GM23338 (cell line): Measurements from ENCODE around the gene TMEM106A. TPM values are rescaled to one million over a fixed set of nuclear protein-coding genes. Genes with fewer than 3 reads are reported as not detected.

Source experiments
- ATAC-seq: fragments of 200-7000 bp; cut with Tn5 transposase; 3 replicates; pipeline ENCODE4 v1.9.1; 2020
- DNase-seq: peaks from one replicate; pipeline ENCODE4 v3.0.0-alpha.2; 2015; ENCODE audit warnings: low spot score
- H2AFZ ChIP-seq: fragments of 200-600 bp; sonication (generic); 2 replicates; pipeline ENCODE4 v1.8.0; 2016; ENCODE audit warnings: antibody characterized with exemption, mild to moderate bottlenecking, moderate library complexity
- H3F3A ChIP-seq: fragments of 200-600 bp; sonication (generic); replicated peaks from 2 replicates; pipeline ENCODE4 v1.8.0; 2017; ENCODE audit warnings: antibody characterized with exemption, mixed run types, low read depth
- H3K27ac ChIP-seq: fragments of 200-600 bp; sonication (generic); 2 replicates; pipeline ENCODE4 v1.6.1; 2016; ENCODE audit warnings: low read depth
- H3K27me3 ChIP-seq: fragments of 200-600 bp; sonication (generic); 2 replicates; pipeline ENCODE4 v1.8.0; 2016; ENCODE audit warnings: mild to moderate bottlenecking, mixed run types, moderate library complexity; ENCODE audit not compliant: insufficient read depth
- H3K36me3 ChIP-seq: fragments of 200-600 bp; sonication (generic); 2 replicates; pipeline ENCODE4 v1.8.0; 2016; ENCODE audit warnings: mild to moderate bottlenecking; ENCODE audit not compliant: insufficient read depth
- H3K4me1 ChIP-seq: fragments of 200-600 bp; sonication (generic); 2 replicates; pipeline ENCODE4 v1.8.0; 2016; ENCODE audit warnings: mild to moderate bottlenecking, moderate library complexity; ENCODE audit not compliant: insufficient read depth
- H3K4me2 ChIP-seq: fragments of 200-600 bp; sonication (generic); 2 replicates; pipeline ENCODE4 v1.7.1; 2017; ENCODE audit warnings: mixed run types
- H3K4me3 ChIP-seq: fragments of 200-600 bp; sonication (generic); 2 replicates; pipeline ENCODE4 v1.6.1; 2016; ENCODE audit warnings: mixed run types
- H3K79me2 ChIP-seq: fragments of 200-600 bp; sonication (generic); replicated peaks from 2 replicates; pipeline ENCODE4 v1.8.0; 2017; ENCODE audit warnings: mild to moderate bottlenecking; ENCODE audit not compliant: insufficient read depth
- H3K9me2 ChIP-seq: fragments of 200-600 bp; sonication (generic); 2 replicates; pipeline ENCODE4 v1.8.0; 2017; ENCODE audit not compliant: insufficient read depth
- H4K20me1 ChIP-seq: fragments of 200-600 bp; sonication (generic); replicated peaks from 2 replicates; pipeline ENCODE4 v1.8.0; 2017; ENCODE audit warnings: mild to moderate bottlenecking; ENCODE audit not compliant: insufficient read depth
- H3K27ac Mint-ChIP-seq: 2 replicates; pipeline ENCODE4 v1.8.0; 2020; ENCODE audit warnings: inconsistent platforms, mild to moderate bottlenecking, moderate library complexity, mixed read lengths
- H3K27me3 Mint-ChIP-seq: 3 replicates; pipeline ENCODE4 v1.8.0; 2022; ENCODE audit warnings: low read depth, mild to moderate bottlenecking, moderate library complexity, mixed read lengths, inconsistent platforms; ENCODE audit not compliant: insufficient read depth, poor library complexity
- H3K36me3 Mint-ChIP-seq: 3 replicates; pipeline ENCODE4 v1.8.0; 2021; ENCODE audit warnings: low read depth, mild to moderate bottlenecking, inconsistent platforms, moderate library complexity, mixed read lengths
- H3K4me1 Mint-ChIP-seq: 3 replicates; pipeline ENCODE4 v1.8.0; 2020; ENCODE audit warnings: mild to moderate bottlenecking, inconsistent platforms, mixed read lengths
- H3K4me3 Mint-ChIP-seq: 3 replicates; pipeline ENCODE4 v1.8.0; 2021; ENCODE audit warnings: moderate library complexity, mild to moderate bottlenecking, inconsistent platforms, mixed read lengths
- H3K9me3 Mint-ChIP-seq: 3 replicates; pipeline ENCODE4 v1.8.0; 2020; ENCODE audit warnings: moderate library complexity, mild to moderate bottlenecking, inconsistent platforms, mixed read lengths
- CREB1 ChIP-seq: fragments of 250-450 bp; sonication (Bioruptor Pico); IDR thresholded peaks from 2 replicates; pipeline ENCODE4 v1.5.0; 2020; ENCODE audit warnings: low read depth, mild to moderate bottlenecking, moderate library complexity
- STAT1 ChIP-seq: IDR thresholded peaks from one replicate; pipeline ENCODE4 v1.6.1; 2016; ENCODE audit warnings: antibody characterized with exemption; ENCODE audit not compliant: unreplicated experiment
- ZNF114 ChIP-seq: fragments of 250-450 bp; sonication (Bioruptor Pico); IDR thresholded peaks from 2 replicates; pipeline ENCODE4 v1.5.0; 2020; ENCODE audit warnings: mild to moderate bottlenecking, moderate library complexity
- polyA plus RNA-seq: library from polyadenylated mRNA; unstranded; fragments of >200 nt; fragmentation: Nextera tagmentation; extraction: Ambion mirVana; gene quantifications from 2 replicates; pipeline ENCODE4 v1.2.1, GENCODE V29; 2016
- total RNA-seq: library from RNA; depleted of rRNA; stranded (reverse); fragments of >200 nt; shearing (Covaris generic); gene quantifications from 2 replicates; pipeline ENCODE4 v1.2.3, GENCODE V29; 2014
- TF ChIP-seq, protein P1 (sequence below), 2 experiments: fragments of 200-600 bp in 1 of 2; sonication (generic) in 1 of 2; conservative IDR thresholded peaks; 2 replicates each; pipeline versions ENCODE4 v1.5.1 to v1.6.1; 2016 to 2017; ENCODE audit warnings: antibody characterized with exemption in 2 of 2, low read depth in 2 of 2, mild to moderate bottlenecking in 2 of 2, moderate library complexity in 1 of 2
- TF ChIP-seq, protein P2 (sequence below): fragments of 250-450 bp; sonication (Bioruptor Pico); IDR thresholded peaks from 2 replicates; pipeline ENCODE4 v1.5.0; 2020; ENCODE audit warnings: mild to moderate bottlenecking, moderate library complexity
- TF ChIP-seq, protein P3 (sequence below): IDR thresholded peaks from one replicate; pipeline ENCODE4 v1.6.1; 2018; ENCODE audit warnings: antibody characterized with exemption; ENCODE audit not compliant: unreplicated experiment

The TMEM106A gene
- total and polyA plus RNA-seq, 2 experiments from 2014 or later: 1.1 to 1.5 TPM

DNA sequence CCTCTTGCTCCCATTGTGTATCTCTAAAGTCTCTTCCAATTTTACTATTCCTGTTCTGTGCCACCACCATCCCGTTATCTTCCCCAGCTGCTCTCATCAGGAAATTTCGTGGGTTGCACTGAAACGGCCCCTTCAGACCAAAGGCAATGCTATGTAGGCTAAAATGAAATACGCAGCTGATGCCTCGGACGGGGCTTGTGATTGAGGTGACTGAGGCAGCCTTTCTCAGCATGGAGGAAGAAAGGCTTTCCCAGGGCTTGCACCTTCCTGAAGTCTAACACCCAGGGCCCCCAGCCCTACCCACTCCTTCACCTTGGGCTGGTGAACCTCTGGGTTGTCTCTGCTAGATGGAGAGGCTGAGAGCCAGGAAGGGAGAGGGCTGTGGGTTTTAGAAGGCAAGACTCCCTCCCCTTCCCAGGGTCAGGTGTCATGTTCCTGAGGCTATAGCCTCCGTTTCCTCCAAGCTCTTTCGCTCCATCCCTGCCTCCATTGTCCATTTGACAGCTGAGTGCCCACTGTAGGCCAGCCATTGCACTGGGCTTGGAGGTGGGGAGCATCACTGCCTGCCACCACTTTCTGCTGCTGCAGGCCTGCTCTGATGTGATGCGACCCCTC, 8.9 kb downstream of the TMEM106A start (continued):
- TF ChIP-seq, protein P1, sequence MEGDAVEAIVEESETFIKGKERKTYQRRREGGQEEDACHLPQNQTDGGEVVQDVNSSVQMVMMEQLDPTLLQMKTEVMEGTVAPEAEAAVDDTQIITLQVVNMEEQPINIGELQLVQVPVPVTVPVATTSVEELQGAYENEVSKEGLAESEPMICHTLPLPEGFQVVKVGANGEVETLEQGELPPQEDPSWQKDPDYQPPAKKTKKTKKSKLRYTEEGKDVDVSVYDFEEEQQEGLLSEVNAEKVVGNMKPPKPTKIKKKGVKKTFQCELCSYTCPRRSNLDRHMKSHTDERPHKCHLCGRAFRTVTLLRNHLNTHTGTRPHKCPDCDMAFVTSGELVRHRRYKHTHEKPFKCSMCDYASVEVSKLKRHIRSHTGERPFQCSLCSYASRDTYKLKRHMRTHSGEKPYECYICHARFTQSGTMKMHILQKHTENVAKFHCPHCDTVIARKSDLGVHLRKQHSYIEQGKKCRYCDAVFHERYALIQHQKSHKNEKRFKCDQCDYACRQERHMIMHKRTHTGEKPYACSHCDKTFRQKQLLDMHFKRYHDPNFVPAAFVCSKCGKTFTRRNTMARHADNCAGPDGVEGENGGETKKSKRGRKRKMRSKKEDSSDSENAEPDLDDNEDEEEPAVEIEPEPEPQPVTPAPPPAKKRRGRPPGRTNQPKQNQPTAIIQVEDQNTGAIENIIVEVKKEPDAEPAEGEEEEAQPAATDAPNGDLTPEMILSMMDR (conservative IDR thresholded peaks at IDR 0.05; ENCODE audit: low read depth in 2 of 2): no peak
- TF ChIP-seq, protein P2, sequence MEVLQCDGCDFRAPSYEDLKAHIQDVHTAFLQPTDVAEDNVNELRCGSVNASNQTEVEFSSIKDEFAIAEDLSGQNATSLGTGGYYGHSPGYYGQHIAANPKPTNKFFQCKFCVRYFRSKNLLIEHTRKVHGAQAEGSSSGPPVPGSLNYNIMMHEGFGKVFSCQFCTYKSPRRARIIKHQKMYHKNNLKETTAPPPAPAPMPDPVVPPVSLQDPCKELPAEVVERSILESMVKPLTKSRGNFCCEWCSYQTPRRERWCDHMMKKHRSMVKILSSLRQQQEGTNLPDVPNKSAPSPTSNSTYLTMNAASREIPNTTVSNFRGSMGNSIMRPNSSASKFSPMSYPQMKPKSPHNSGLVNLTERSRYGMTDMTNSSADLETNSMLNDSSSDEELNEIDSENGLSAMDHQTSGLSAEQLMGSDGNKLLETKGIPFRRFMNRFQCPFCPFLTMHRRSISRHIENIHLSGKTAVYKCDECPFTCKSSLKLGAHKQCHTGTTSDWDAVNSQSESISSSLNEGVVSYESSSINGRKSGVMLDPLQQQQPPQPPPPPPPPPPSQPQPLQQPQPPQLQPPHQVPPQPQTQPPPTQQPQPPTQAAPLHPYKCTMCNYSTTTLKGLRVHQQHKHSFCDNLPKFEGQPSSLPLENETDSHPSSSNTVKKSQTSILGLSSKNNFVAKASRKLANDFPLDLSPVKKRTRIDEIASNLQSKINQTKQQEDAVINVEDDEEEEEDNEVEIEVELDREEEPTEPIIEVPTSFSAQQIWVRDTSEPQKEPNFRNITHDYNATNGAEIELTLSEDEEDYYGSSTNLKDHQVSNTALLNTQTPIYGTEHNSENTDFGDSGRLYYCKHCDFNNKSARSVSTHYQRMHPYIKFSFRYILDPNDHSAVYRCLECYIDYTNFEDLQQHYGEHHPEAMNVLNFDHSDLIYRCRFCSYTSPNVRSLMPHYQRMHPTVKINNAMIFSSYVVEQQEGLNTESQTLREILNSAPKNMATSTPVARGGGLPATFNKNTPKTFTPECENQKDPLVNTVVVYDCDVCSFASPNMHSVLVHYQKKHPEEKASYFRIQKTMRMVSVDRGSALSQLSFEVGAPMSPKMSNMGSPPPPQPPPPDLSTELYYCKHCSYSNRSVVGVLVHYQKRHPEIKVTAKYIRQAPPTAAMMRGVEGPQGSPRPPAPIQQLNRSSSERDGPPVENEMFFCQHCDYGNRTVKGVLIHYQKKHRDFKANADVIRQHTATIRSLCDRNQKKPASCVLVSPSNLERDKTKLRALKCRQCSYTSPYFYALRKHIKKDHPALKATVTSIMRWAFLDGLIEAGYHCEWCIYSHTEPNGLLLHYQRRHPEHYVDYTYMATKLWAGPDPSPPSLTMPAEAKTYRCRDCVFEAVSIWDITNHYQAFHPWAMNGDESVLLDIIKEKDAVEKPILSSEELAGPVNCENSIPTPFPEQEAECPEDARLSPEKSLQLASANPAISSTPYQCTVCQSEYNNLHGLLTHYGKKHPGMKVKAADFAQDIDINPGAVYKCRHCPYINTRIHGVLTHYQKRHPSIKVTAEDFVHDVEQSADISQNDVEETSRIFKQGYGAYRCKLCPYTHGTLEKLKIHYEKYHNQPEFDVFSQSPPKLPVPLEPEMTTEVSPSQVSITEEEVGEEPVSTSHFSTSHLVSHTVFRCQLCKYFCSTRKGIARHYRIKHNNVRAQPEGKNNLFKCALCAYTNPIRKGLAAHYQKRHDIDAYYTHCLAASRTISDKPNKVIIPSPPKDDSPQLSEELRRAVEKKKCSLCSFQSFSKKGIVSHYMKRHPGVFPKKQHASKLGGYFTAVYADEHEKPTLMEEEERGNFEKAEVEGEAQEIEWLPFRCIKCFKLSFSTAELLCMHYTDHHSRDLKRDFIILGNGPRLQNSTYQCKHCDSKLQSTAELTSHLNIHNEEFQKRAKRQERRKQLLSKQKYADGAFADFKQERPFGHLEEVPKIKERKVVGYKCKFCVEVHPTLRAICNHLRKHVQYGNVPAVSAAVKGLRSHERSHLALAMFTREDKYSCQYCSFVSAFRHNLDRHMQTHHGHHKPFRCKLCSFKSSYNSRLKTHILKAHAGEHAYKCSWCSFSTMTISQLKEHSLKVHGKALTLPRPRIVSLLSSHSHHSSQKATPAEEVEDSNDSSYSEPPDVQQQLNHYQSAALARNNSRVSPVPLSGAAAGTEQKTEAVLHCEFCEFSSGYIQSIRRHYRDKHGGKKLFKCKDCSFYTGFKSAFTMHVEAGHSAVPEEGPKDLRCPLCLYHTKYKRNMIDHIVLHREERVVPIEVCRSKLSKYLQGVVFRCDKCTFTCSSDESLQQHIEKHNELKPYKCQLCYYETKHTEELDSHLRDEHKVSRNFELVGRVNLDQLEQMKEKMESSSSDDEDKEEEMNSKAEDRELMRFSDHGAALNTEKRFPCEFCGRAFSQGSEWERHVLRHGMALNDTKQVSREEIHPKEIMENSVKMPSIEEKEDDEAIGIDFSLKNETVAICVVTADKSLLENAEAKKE (CRISPR knock-in tag): no peak
- no peak for TF ChIP-seq ZNF114 (CRISPR knock-in tag)

DNA sequence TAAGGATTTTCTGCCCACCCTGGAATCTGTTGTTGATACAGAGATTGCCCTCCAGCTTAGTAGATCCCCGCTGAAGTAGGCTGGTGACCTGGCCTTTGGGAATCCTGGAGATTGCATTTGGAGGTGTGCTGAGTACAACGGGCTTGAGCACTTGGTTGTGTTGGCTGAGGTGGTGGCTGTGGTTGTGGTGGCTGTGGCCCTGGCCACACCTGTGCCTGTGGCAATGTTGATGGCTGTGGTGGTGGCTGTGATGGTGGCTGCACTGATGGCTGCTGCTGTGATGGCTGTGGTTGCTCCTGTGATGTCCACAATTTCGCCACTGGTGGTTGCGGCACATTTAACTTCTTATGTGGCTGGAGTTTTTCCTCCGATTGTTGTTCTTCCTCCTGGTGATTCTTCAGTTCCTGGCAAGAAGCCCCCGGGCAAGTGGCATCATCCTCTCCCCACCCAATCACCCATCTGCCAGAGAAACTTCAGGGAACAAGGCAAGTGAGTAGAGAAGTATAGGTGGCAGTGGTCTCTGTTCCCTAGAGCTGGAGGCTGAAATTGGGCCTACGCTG, 12.6 kb downstream of the TMEM106A start:
- DNase-seq: no peak
- Mint-ChIP-seq H3K4me3 (no peak overlapping the region), H3K9me3 (no peaks in the 10 kb centered on the region)
- TF ChIP-seq, protein P3, sequence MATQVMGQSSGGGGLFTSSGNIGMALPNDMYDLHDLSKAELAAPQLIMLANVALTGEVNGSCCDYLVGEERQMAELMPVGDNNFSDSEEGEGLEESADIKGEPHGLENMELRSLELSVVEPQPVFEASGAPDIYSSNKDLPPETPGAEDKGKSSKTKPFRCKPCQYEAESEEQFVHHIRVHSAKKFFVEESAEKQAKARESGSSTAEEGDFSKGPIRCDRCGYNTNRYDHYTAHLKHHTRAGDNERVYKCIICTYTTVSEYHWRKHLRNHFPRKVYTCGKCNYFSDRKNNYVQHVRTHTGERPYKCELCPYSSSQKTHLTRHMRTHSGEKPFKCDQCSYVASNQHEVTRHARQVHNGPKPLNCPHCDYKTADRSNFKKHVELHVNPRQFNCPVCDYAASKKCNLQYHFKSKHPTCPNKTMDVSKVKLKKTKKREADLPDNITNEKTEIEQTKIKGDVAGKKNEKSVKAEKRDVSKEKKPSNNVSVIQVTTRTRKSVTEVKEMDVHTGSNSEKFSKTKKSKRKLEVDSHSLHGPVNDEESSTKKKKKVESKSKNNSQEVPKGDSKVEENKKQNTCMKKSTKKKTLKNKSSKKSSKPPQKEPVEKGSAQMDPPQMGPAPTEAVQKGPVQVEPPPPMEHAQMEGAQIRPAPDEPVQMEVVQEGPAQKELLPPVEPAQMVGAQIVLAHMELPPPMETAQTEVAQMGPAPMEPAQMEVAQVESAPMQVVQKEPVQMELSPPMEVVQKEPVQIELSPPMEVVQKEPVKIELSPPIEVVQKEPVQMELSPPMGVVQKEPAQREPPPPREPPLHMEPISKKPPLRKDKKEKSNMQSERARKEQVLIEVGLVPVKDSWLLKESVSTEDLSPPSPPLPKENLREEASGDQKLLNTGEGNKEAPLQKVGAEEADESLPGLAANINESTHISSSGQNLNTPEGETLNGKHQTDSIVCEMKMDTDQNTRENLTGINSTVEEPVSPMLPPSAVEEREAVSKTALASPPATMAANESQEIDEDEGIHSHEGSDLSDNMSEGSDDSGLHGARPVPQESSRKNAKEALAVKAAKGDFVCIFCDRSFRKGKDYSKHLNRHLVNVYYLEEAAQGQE: no peak
- TF ChIP-seq STAT1 (no peak), ZNF114 (CRISPR knock-in tag) (no peak), CREB1 (CRISPR knock-in tag) (no peak)

More for the DNA sequence above, 12.6 kb downstream of the TMEM106A start:
- Histone ChIP-seq H3K4me3 (no peak overlapping the region), H2AFZ (no peak overlapping the region), H3K36me3 (no peaks in the 10 kb centered on the region), H3K4me1 (no peaks in the 10 kb centered on the region), H3K27ac (no peak overlapping the region), H3K9me2 (no peaks in the 10 kb centered on the region), H4K20me1 (no peaks in the 10 kb centered on the region), H3K79me2 (no peaks in the 10 kb centered on the region), H3K27me3 (no peaks in the 10 kb centered on the region), H3F3A (no peaks in the 10 kb centered on the region), H3K4me2 (no peak overlapping the region)
- ATAC-seq: no peak
- peaks cover 4% of the 10 kb centered on the region for H3K27me3 Mint-ChIP-seq
- peak overlapping the region; percentile 14; the same call in 1 of the 2 replicates for H3K27ac Mint-ChIP-seq
- H3K4me1 Mint-ChIP-seq: no peaks in the 10 kb centered on the region
- H3K36me3 Mint-ChIP-seq: no peaks in the 10 kb centered on the region
